CD14-positive monocyte (primary cell): ENCODE results near the gene SATL1. TPM values are rescaled to one million over a fixed set of nuclear protein-coding genes. Genes with fewer than 3 reads are reported as not detected.
"Not testable (repeated sequence)": the region's sequence is repeated elsewhere in the genome, so short reads cannot be mapped to it uniquely, and the experiment has no call there.

Experiments
- DNase-seq, 3 donors: peaks; one replicate each; pipeline ENCODE4 v3.0.0-alpha.2; 2011 to 2022
- H2AFZ ChIP-seq: 2 replicates; pipeline ENCODE4 v1.6.0; 2012; ENCODE audit warnings: mild to moderate bottlenecking, low read depth, low read length, inconsistent platforms; ENCODE audit not compliant: insufficient read depth, poor library complexity, severe bottlenecking
- H3K27ac ChIP-seq, 2 donors: 1 replicate in 1 of 2; 2 replicates in 1 of 2; pipeline ENCODE4 v1.5.1; 2012 to 2013; ENCODE audit warnings: low read length in 2 of 2, control low read depth in 1 of 2, inconsistent platforms in 1 of 2, low read depth in 1 of 2, mild to moderate bottlenecking in 1 of 2
- H3K27me3 ChIP-seq, 2 donors: one replicate each; pipeline versions ENCODE4 v1.6.0 to v1.6.1; 2011 to 2013; ENCODE audit warnings: low read length in 2 of 2; ENCODE audit not compliant: control insufficient read depth in 2 of 2, insufficient read depth in 2 of 2
- H3K36me3 ChIP-seq, 2 donors: replicated peaks in 1 of 2; 1 replicate in 1 of 2; 2 replicates in 1 of 2; pipeline versions ENCODE4 v1.5.1 to v1.6.1; 2012 to 2013; ENCODE audit warnings: low read length in 2 of 2, control low read depth in 1 of 2, inconsistent platforms in 1 of 2, mild to moderate bottlenecking in 1 of 2; ENCODE audit not compliant: insufficient read depth in 2 of 2, control insufficient read depth in 1 of 2
- H3K4me1 ChIP-seq, 2 donors: 1 replicate in 1 of 2; 2 replicates in 1 of 2; pipeline versions ENCODE4 v1.5.1 to v1.6.1; 2012 to 2013; ENCODE audit warnings: low read length in 2 of 2, control low read depth in 1 of 2, inconsistent platforms in 1 of 2, mild to moderate bottlenecking in 1 of 2, moderate library complexity in 1 of 2; ENCODE audit not compliant: insufficient read depth in 2 of 2, control insufficient read depth in 1 of 2
- H3K4me2 ChIP-seq: replicated peaks from 2 replicates; pipeline ENCODE3; 2012; ENCODE audit warnings: low read length, moderate library complexity, mild to moderate bottlenecking; ENCODE audit not compliant: poor library complexity, severe bottlenecking; ENCODE audit errors: extremely low read depth
- H3K4me3 ChIP-seq, 3 experiments: fragments of 200-600 bp in 1 of 3; sonication (generic) in 1 of 3; replicated peaks in 1 of 3; 1 replicate in 2 of 3; 2 replicates in 1 of 3; pipeline ENCODE4 v1.5.1; 2011 to 2013; ENCODE audit warnings: low read length in 3 of 3, mild to moderate bottlenecking in 3 of 3, control low read depth in 2 of 3, low read depth in 2 of 3, inconsistent platforms in 1 of 3, moderate library complexity in 1 of 3
- H3K79me2 ChIP-seq: 2 replicates; pipeline ENCODE4 v1.6.0; 2012; ENCODE audit warnings: mild to moderate bottlenecking, control low read depth, inconsistent platforms, low read length, moderate library complexity; ENCODE audit not compliant: insufficient read depth
- H3K9ac ChIP-seq: 2 replicates; pipeline ENCODE4 v1.6.0; 2017; ENCODE audit warnings: low read length, mild to moderate bottlenecking; ENCODE audit not compliant: insufficient read depth, poor library complexity, severe bottlenecking
- H3K9me3 ChIP-seq, 2 donors: replicated peaks in 1 of 2; 1 replicate in 1 of 2; 2 replicates in 1 of 2; pipeline versions ENCODE4 v1.5.1 to v1.6.1; 2012 to 2013; ENCODE audit warnings: low read length in 2 of 2, control low read depth in 1 of 2; ENCODE audit not compliant: control insufficient read depth in 1 of 2, insufficient read depth in 1 of 2
- H4K20me1 ChIP-seq: 2 replicates; pipeline ENCODE4 v1.6.0; 2012; ENCODE audit warnings: mild to moderate bottlenecking, low read length, control low read depth, moderate library complexity; ENCODE audit not compliant: insufficient read depth
- H3K27ac Mint-ChIP-seq, 7 donors: one replicate each; pipeline ENCODE4 v1.8.0; 2020; ENCODE audit warnings: mild to moderate bottlenecking in 7 of 7, mixed read lengths in 7 of 7, moderate library complexity in 6 of 7, inconsistent platforms in 2 of 7
- H3K27me3 Mint-ChIP-seq, 3 donors: one replicate each; pipeline ENCODE4 v1.8.0; 2021 to 2022; ENCODE audit warnings: low read depth in 3 of 3, mild to moderate bottlenecking in 3 of 3, mixed read lengths in 3 of 3, moderate library complexity in 3 of 3, inconsistent platforms in 1 of 3
- H3K36me3 Mint-ChIP-seq, 2 donors: one replicate each; pipeline ENCODE4 v1.8.0; 2020; ENCODE audit warnings: mixed read lengths in 2 of 2, inconsistent platforms in 1 of 2, mild to moderate bottlenecking in 1 of 2
- H3K4me1 Mint-ChIP-seq: one replicate; pipeline ENCODE4 v1.8.0; 2020; ENCODE audit warnings: mild to moderate bottlenecking, mixed read lengths
- H3K4me3 Mint-ChIP-seq, 2 donors: one replicate each; pipeline ENCODE4 v1.8.0; 2020; ENCODE audit warnings: mild to moderate bottlenecking in 2 of 2, mixed read lengths in 2 of 2, moderate library complexity in 1 of 2
- H3K9me3 Mint-ChIP-seq, 7 donors: one replicate each; pipeline ENCODE4 v1.8.0; 2020 to 2022; ENCODE audit warnings: mixed read lengths in 7 of 7, mild to moderate bottlenecking in 6 of 7, moderate library complexity in 6 of 7, inconsistent platforms in 2 of 7
- WGBS: methylation state at CpG from one replicate; pipeline ENCODE4 v1.1.5; 2013; ENCODE audit warnings: missing lambda C conversion rate; ENCODE audit not compliant: insufficient coverage; 5-methylcytosine and 5-hydroxymethylcytosine counted together
- intact Hi-C, 2 donors: fragments of 100-400 bp; cut with micrococcal nuclease; formaldehyde crosslinking; loops; one replicate each; pipeline versions ENCODE4 v1.15.0 to v1.15.1; 2023
- polyA plus RNA-seq, 3 donors: library from polyadenylated mRNA; depleted of rRNA in 1 of 3; unstranded in 2 of 3; stranded (reverse) in 1 of 3; fragments of 300-500 nt in 2 of 3; fragments of >200 nt in 1 of 3; fragmentation: Illumina TruSeq in 2 of 3; gene quantifications; 1 replicate in 2 of 3; 2 replicates in 1 of 3; pipeline ENCODE4 v1.2.3, GENCODE V29; 2012 to 2021
- TF ChIP-seq, protein P1 (sequence below): fragments of 200-600 bp; IDR thresholded peaks from one replicate; pipeline ENCODE4 v1.8.0; 2022; ENCODE audit warnings: antibody characterized with exemption, mild to moderate bottlenecking

The SATL1 gene
- polyA plus RNA-seq, 3 donors = not detected

GRCh38 chrX:85084770-85085393 lies 158.7 kb downstream of the SATL1 start:
- H3K27ac ChIP-seq = no peak overlapping the region
- H3K4me1 Mint-ChIP-seq = no peaks in the 10 kb centered on the region
- no peaks in the 10 kb centered on the region for H3K9me3 Mint-ChIP-seq
- no peak overlapping the region for H3K9ac ChIP-seq
- H3K27me3 ChIP-seq = no peaks in the 10 kb centered on the region
- H3K4me2 ChIP-seq = no peak overlapping the region
- H3K27ac Mint-ChIP-seq = no peak overlapping the region
- H3K27me3 Mint-ChIP-seq = no peaks in the 10 kb centered on the region
- intact Hi-C loops = no loop called here
- H4K20me1 ChIP-seq = no peaks in the 10 kb centered on the region
- no peaks in the 10 kb centered on the region for H3K4me1 ChIP-seq
- TF ChIP-seq, protein P1, sequence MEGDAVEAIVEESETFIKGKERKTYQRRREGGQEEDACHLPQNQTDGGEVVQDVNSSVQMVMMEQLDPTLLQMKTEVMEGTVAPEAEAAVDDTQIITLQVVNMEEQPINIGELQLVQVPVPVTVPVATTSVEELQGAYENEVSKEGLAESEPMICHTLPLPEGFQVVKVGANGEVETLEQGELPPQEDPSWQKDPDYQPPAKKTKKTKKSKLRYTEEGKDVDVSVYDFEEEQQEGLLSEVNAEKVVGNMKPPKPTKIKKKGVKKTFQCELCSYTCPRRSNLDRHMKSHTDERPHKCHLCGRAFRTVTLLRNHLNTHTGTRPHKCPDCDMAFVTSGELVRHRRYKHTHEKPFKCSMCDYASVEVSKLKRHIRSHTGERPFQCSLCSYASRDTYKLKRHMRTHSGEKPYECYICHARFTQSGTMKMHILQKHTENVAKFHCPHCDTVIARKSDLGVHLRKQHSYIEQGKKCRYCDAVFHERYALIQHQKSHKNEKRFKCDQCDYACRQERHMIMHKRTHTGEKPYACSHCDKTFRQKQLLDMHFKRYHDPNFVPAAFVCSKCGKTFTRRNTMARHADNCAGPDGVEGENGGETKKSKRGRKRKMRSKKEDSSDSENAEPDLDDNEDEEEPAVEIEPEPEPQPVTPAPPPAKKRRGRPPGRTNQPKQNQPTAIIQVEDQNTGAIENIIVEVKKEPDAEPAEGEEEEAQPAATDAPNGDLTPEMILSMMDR = peak; percentile 73
- H2AFZ ChIP-seq = no peak overlapping the region
- WGBS = no CpG with 5 or more reads among the region's 2 CpGs
- H3K36me3 ChIP-seq = peaks cover 4 to 6% of the 10 kb centered on the region in 2 donors
- H3K4me3 Mint-ChIP-seq = no peak overlapping the region
- DNase-seq = peak in 2 of 3 donors; percentile 2 to 4
- no peaks in the 10 kb centered on the region for H3K9me3 ChIP-seq
- H3K36me3 Mint-ChIP-seq = peaks cover 24 to 46% of the 10 kb centered on the region in 2 donors
- no peak overlapping the region for H3K4me3 ChIP-seq
- no peaks in the 10 kb centered on the region for H3K79me2 ChIP-seq

DNA sequence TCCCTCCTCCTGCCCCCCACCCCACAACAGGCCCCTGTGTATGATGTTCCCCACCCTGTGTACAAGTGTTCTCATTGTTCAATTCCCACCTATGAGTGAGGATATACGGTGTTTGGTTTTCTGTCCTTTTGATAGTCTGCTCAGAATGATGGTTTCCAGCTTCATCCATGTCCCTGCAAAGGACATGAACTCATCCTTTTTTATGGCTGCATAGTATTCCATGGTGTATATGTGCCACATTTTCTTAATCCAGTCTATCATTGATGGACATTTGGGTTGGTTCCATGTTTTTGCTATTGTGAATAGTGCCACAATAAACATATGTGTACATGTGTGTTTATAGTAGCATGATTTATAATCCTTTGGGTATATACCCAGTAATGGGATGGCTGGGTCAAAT lies 166.3 kb downstream of the SATL1 start:
- H3K79me2 ChIP-seq, H3K9me3 Mint-ChIP-seq, H3K9me3 ChIP-seq, H3K27me3 ChIP-seq, H3K27me3 Mint-ChIP-seq, intact Hi-C loops, DNase-seq, H4K20me1 ChIP-seq, H3K4me3 Mint-ChIP-seq, H3K27ac Mint-ChIP-seq, H3K9ac ChIP-seq, H3K4me2 ChIP-seq, H3K4me1 Mint-ChIP-seq, H3K4me1 ChIP-seq, H2AFZ ChIP-seq, H3K4me3 ChIP-seq, H3K27ac ChIP-seq: not testable (repeated sequence)
- no CpG with 5 or more reads among the region's 1 CpG for WGBS
- H3K36me3 ChIP-seq = peaks cover 0 to 12% of the 10 kb centered on the region in 2 donors
- H3K36me3 Mint-ChIP-seq = peaks cover 13 to 31% of the 10 kb centered on the region in 2 donors
